IPS-20b (cell line): Measurements from ENCODE around the gene PEX11B.
"Not testable (repeated sequence)": the region's sequence is repeated elsewhere in the genome, so short reads cannot be mapped to it uniquely, and the experiment has no call there.

ENCODE experiments used
- H3K27ac ChIP-seq: one replicate; pipeline ENCODE4 v1.5.1; 2013; ENCODE audit warnings: low read length
- H3K27me3 ChIP-seq: 2 replicates; pipeline ENCODE4 v1.6.1; 2013; ENCODE audit warnings: mild to moderate bottlenecking, low read length, inconsistent platforms; ENCODE audit not compliant: insufficient read depth
- H3K36me3 ChIP-seq: 2 replicates; pipeline ENCODE4 v1.6.1; 2013; ENCODE audit warnings: low read depth, mild to moderate bottlenecking, inconsistent platforms, low read length, moderate library complexity; ENCODE audit not compliant: insufficient read depth
- H3K4me1 ChIP-seq: 2 replicates; pipeline ENCODE4 v1.6.1; 2013; ENCODE audit warnings: mild to moderate bottlenecking, control low read depth, inconsistent platforms, low read length, moderate library complexity; ENCODE audit not compliant: insufficient read depth
- H3K4me3 ChIP-seq: 2 replicates; pipeline ENCODE4 v1.5.1; 2013; ENCODE audit warnings: mild to moderate bottlenecking, low read length, inconsistent platforms
- H3K9ac ChIP-seq: 2 replicates; pipeline ENCODE4 v1.6.1; 2013; ENCODE audit warnings: low read depth, mild to moderate bottlenecking, inconsistent platforms, low read length, moderate library complexity
- H3K9me3 ChIP-seq: 2 replicates; pipeline ENCODE4 v1.6.1; 2013; ENCODE audit warnings: mild to moderate bottlenecking, low read depth, low read length, inconsistent platforms; ENCODE audit not compliant: insufficient read depth

PEX11B gene

GRCh38 chr1:145926686-145927062 lies 8.2 kb upstream of the PEX11B start:
- H3K9me3 ChIP-seq, result no peaks in the 10 kb centered on the region
- peak overlapping the region; percentile 98 for H3K9ac ChIP-seq
- no peak overlapping the region for H3K27ac ChIP-seq
- H3K27me3 ChIP-seq, result no peaks in the 10 kb centered on the region
- peaks cover 34% of the 10 kb centered on the region for H3K36me3 ChIP-seq
- peaks cover 4% of the 10 kb centered on the region; the same call in 1 of the 2 replicates for H3K4me1 ChIP-seq
- peak overlapping the region; percentile 76 for H3K4me3 ChIP-seq

- no peak overlapping the region for H3K27ac ChIP-seq
- H3K27me3 ChIP-seq, result no peaks in the 10 kb centered on the region; the same call in 1 of the 2 replicates
- no peak overlapping the region for H3K4me3 ChIP-seq
- H3K9ac ChIP-seq, result no peak overlapping the region
- peaks cover 39% of the 10 kb centered on the region for H3K36me3 ChIP-seq
- no peaks in the 10 kb centered on the region for H3K9me3 ChIP-seq
- H3K4me1 ChIP-seq, result peaks cover 4% of the 10 kb centered on the region; the same call in 1 of the 2 replicates
These were observed 3.7 kb upstream of the PEX11B start for GRCh38 chr1:145922266-145922665.

GRCh38 chr1:145920297-145920696 lies 1.8 kb upstream of the PEX11B start:
- H3K9ac ChIP-seq, H3K27me3 ChIP-seq, H3K4me3 ChIP-seq, H3K27ac ChIP-seq, H3K4me1 ChIP-seq, H3K9me3 ChIP-seq: not testable (repeated sequence)
- H3K36me3 ChIP-seq, result peaks cover 37% of the 10 kb centered on the region

- peak overlapping the region; percentile 70; the same call in 1 of the 2 replicates for H3K9ac ChIP-seq
- H3K36me3 ChIP-seq, result peaks cover 36% of the 10 kb centered on the region
- peak overlapping the region; percentile 78 for H3K4me3 ChIP-seq
- no peak overlapping the region for H3K27ac ChIP-seq
- no peaks in the 10 kb centered on the region; the same call in 1 of the 2 replicates for H3K27me3 ChIP-seq
- no peaks in the 10 kb centered on the region for H3K4me1 ChIP-seq
- H3K9me3 ChIP-seq, result no peaks in the 10 kb centered on the region
These were observed 749 bp upstream of the PEX11B start for GRCh38 chr1:145918992-145919939.

GRCh38 chr1:145917595-145917994 lies 922 bp downstream of the PEX11B start:
- Histone ChIP-seq H3K9ac (no peak overlapping the region), H3K27me3 (no peaks in the 10 kb centered on the region; the same call in 1 of the 2 replicates), H3K4me3 (peak overlapping the region; percentile 78), H3K36me3 (peaks cover 21% of the 10 kb centered on the region), H3K9me3 (no peaks in the 10 kb centered on the region), H3K27ac (no peak overlapping the region), H3K4me1 (no peaks in the 10 kb centered on the region)

GRCh38 chr1:145916745-145917144 lies 1.8 kb downstream of the PEX11B start:
- no peak overlapping the region for H3K4me3 ChIP-seq
- no peaks in the 10 kb centered on the region for H3K9me3 ChIP-seq
- H3K27me3 ChIP-seq, result no peaks in the 10 kb centered on the region; the same call in 1 of the 2 replicates
- H3K4me1 ChIP-seq, result no peaks in the 10 kb centered on the region
- no peak overlapping the region for H3K9ac ChIP-seq
- no peak overlapping the region for H3K27ac ChIP-seq
- H3K36me3 ChIP-seq, result peaks cover 19% of the 10 kb centered on the region

- H3K4me3 ChIP-seq, result no peak overlapping the region
- peaks cover 22% of the 10 kb centered on the region for H3K36me3 ChIP-seq
- no peak overlapping the region for H3K27ac ChIP-seq
- H3K9me3 ChIP-seq, result no peaks in the 10 kb centered on the region
- H3K4me1 ChIP-seq, result peaks cover 3% of the 10 kb centered on the region
- H3K9ac ChIP-seq, result no peak overlapping the region
- H3K27me3 ChIP-seq, result no peaks in the 10 kb centered on the region
These were observed 6.3 kb downstream of the PEX11B start for GRCh38 chr1:145912128-145912641.

- Histone ChIP-seq H3K9ac (no peak overlapping the region), H3K27me3 (no peaks in the 10 kb centered on the region), H3K27ac (no peak overlapping the region), H3K9me3 (no peaks in the 10 kb centered on the region), H3K4me1 (peaks cover 3% of the 10 kb centered on the region), H3K36me3 (peaks cover 12% of the 10 kb centered on the region; the same call in 1 of the 2 replicates), H3K4me3 (no peak overlapping the region)
These were observed 9.9 kb downstream of the PEX11B start for GRCh38 chr1:145908653-145909052.

GRCh38 chr1:145906954-145907753 lies 11.4 kb downstream of the PEX11B start:
- no peak overlapping the region for H3K4me3 ChIP-seq
- H3K4me1 ChIP-seq, result peaks cover 3% of the 10 kb centered on the region
- H3K9ac ChIP-seq, result no peak overlapping the region
- H3K36me3 ChIP-seq, result peaks cover 12% of the 10 kb centered on the region; the same call in 1 of the 2 replicates
- no peaks in the 10 kb centered on the region for H3K27me3 ChIP-seq
- H3K27ac ChIP-seq, result no peak overlapping the region
- no peaks in the 10 kb centered on the region for H3K9me3 ChIP-seq

- Histone ChIP-seq H3K27me3 (no peaks in the 10 kb centered on the region), H3K4me3 (no peak overlapping the region), H3K27ac (no peak overlapping the region), H3K36me3 (no peaks in the 10 kb centered on the region), H3K9ac (no peak overlapping the region), H3K9me3 (no peaks in the 10 kb centered on the region), H3K4me1 (no peaks in the 10 kb centered on the region)
These were observed 17.1 kb downstream of the PEX11B start for GRCh38 chr1:145901312-145902021.

GRCh38 chr1:145898756-145899155 lies 19.8 kb downstream of the PEX11B start:
- Histone ChIP-seq H3K27ac (no peak overlapping the region), H3K27me3 (0 out of 2 replicates have a peak, but pooled peaks cover 4% of the 10 kb centered on the region), H3K9me3 (no peaks in the 10 kb centered on the region), H3K4me1 (no peaks in the 10 kb centered on the region), H3K4me3 (no peak overlapping the region), H3K9ac (no peak overlapping the region), H3K36me3 (no peaks in the 10 kb centered on the region)
